ENCODE results near the gene FBXL4. TPM values are rescaled to one million over a fixed set of nuclear protein-coding genes. Genes with fewer than 3 reads are reported as not detected.

Gene FBXL4
- total RNA-seq, 1 experiment from 2014 or later: 5.1 TPM

DNA sequence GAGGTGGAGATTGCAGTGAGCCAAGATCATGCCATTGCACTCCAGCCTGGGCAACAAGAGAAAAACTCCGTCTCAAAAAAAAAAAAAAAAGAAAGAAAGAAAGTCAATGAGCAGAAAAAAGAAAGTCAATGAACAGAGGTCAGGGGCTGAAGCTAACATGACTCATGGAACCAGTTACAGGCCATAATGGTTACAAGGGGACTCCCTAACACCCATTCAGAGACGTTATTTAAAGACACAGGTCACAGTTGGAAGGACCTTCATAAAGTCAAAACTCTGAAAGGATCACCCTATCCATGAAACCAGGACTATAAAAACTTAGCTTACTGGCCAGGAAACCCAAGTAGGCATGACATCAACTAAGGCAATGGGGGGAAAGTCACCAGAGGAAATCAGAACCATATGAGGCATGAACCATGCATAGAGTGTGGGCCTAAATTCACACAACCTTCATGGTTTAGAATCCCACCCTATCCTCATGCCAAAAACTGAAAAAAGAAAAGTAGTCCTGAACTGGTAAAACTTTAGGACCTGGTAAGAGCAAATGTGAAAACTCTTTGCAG lies 18.2 kb downstream of the FBXL4 start:
- no peaks in the 10 kb centered on the region for H3K27me3 Mint-ChIP-seq (ENCODE audit: low read depth)
- Histone ChIP-seq H3K4me2 (ENCODE audit: insufficient read depth, insufficient read length, low read length) (no peak overlapping the region), H3K79me1 (ENCODE audit: insufficient read depth, low read depth, low read length, poor library complexity, severe bottlenecking) (no peaks in the 10 kb centered on the region), H3K14ac (ENCODE audit: insufficient read depth, low read length) (no peak overlapping the region), H3K56ac (ENCODE audit: insufficient read length, low read depth, low read length) (no peak overlapping the region), H2AFZ (ENCODE audit: low read length) (no peak overlapping the region), H3K9me3 (ENCODE audit: control insufficient read depth, low read depth, low read length) (no peaks in the 10 kb centered on the region), H2BK5ac (ENCODE audit: insufficient read length, low read length) (no peak overlapping the region), H3K23ac (ENCODE audit: insufficient read length, low read depth, low read length) (no peak overlapping the region), H2BK20ac (ENCODE audit: low read depth, low read length, poor library complexity, severe bottlenecking) (no peak overlapping the region), H2BK12ac (ENCODE audit: insufficient read length, low read depth, low read length) (no peak overlapping the region), H3K27me3 (ENCODE audit: insufficient read depth, low read length) (no peaks in the 10 kb centered on the region), H3K9ac (ENCODE audit: extremely low read depth, insufficient read length, low read length) (no peak overlapping the region), H2BK120ac (ENCODE audit: low read depth, low read length, poor library complexity, severe bottlenecking) (no peak overlapping the region), H2AK5ac (ENCODE audit: insufficient read length, low read length) (no peak overlapping the region), H3K27ac (ENCODE audit: insufficient read length, low read depth, low read length) (no peak overlapping the region), H4K5ac (ENCODE audit: insufficient read length, low read depth, low read length) (no peak overlapping the region), H3K79me2 (ENCODE audit: insufficient read depth, low read length) (no peaks in the 10 kb centered on the region), H4K8ac (replicated peaks; ENCODE audit: insufficient read length, low read depth, low read length) (no peak overlapping the region), H4K91ac (ENCODE audit: insufficient read length, low read depth, low read length) (no peak overlapping the region), H3K4ac (ENCODE audit: low read depth, low read length) (no peak overlapping the region), H3T11ph (ENCODE audit: low read length) (no peak overlapping the region), H4K20me1 (ENCODE audit: control insufficient read depth, insufficient read depth, insufficient read length) (no peaks in the 10 kb centered on the region), H3K4me1 (ENCODE audit: insufficient read depth, low read length) (no peaks in the 10 kb centered on the region; the same call in 1 of the 2 replicates), H2BK15ac (ENCODE audit: low read depth, low read length) (no peak overlapping the region), H3K23me2 (ENCODE audit: insufficient read length, low read depth, low read length, poor library complexity, severe bottlenecking) (no peaks in the 10 kb centered on the region), H3K18ac (ENCODE audit: insufficient read length, low read depth, low read length) (no peak overlapping the region)
- no peak for TF ChIP-seq CTCF (conservative IDR thresholded peaks at IDR 0.05)
- peaks cover 2 to 16% (median 3%) of the 10 kb centered on the region in 3 experiments; a peak in 4 of 7 replicates for H3K36me3 Mint-ChIP-seq (ENCODE audit: insufficient read depth in 1 of 3, low read depth in 3 of 3)
- no peak overlapping the region for H3K27ac Mint-ChIP-seq
- WGBS (ENCODE audit: extremely low coverage, insufficient read length, low lambda C conversion rate): no CpG with 5 or more reads among the region's 2 CpGs
- DNase-seq: no peak
- H3K4me1 Mint-ChIP-seq: peaks cover 32 to 34% of the 10 kb centered on the region in 2 experiments
- no peaks in the 10 kb centered on the region for H3K9me3 Mint-ChIP-seq
- H3K4me3 Mint-ChIP-seq: no peak overlapping the region; a peak in 1 of 5 replicates

Data from H9 (cell line).